ENCODE results near the gene PROSER3. TPM values are rescaled to one million over a fixed set of nuclear protein-coding genes. Genes with fewer than 3 reads are reported as not detected.
A peak's percentile ranks its signal among the peaks of the same experiment; 100 is the strongest.

PROSER3 gene
- polyA plus RNA-seq, 1 donor from 2014 or later: 1.2 TPM

- peak overlapping the region; percentile 98 for H3K27ac ChIP-seq (ENCODE audit: low read length)
- no peaks in the 10 kb centered on the region for H3K9me2 ChIP-seq (ENCODE audit: insufficient read depth, low read length)
- no peaks in the 10 kb centered on the region for H3K36me3 ChIP-seq (ENCODE audit: insufficient read depth, low read length)
- H3K4me3 ChIP-seq (ENCODE audit: low read length): peak overlapping the region; percentile 94
- no peaks in the 10 kb centered on the region for H3K27me3 ChIP-seq (ENCODE audit: insufficient read depth, low read depth, low read length)
- H3K4me2 ChIP-seq (ENCODE audit: low read length): peak overlapping the region; percentile 70
- no peaks in the 10 kb centered on the region for H4K20me1 ChIP-seq (ENCODE audit: insufficient read depth)
- H2AFZ ChIP-seq (ENCODE audit: low read depth, low read length): peak overlapping the region; percentile 71
- no peak for TF ChIP-seq REST (IDR thresholded peaks at IDR 0.05; ENCODE audit: borderline replicate concordance)
- TF ChIP-seq EZH2 (IDR thresholded peaks at IDR 0.05; ENCODE audit: borderline replicate concordance, insufficient read depth, low read length, poor library complexity, severe bottlenecking): no peak
- TF ChIP-seq MXI1 (conservative IDR thresholded peaks at IDR 0.05; ENCODE audit: poor library complexity, severe bottlenecking): peak; percentile 93
- no peak for TF ChIP-seq TAF1 (IDR thresholded peaks at IDR 0.05; ENCODE audit: low read depth)
- peak; percentile 70 for TF ChIP-seq POLR2AphosphoS5 (IDR thresholded peaks at IDR 0.05)
- peak; percentile 84 for TF ChIP-seq SMC3 (conservative IDR thresholded peaks at IDR 0.05; ENCODE audit: poor library complexity)
- TF ChIP-seq CTCF (IDR thresholded peaks at IDR 0.05; ENCODE audit: poor library complexity, severe bottlenecking): peak; percentile 83
- TF ChIP-seq EP300 (conservative IDR thresholded peaks at IDR 0.05; ENCODE audit: poor library complexity, severe bottlenecking): no peak
- TF ChIP-seq RAD21 (conservative IDR thresholded peaks at IDR 0.05): peak; percentile 68
- no peaks in the 10 kb centered on the region for H3K9me3 ChIP-seq (ENCODE audit: low read length)
- peak overlapping the region; percentile 94 for H3K9ac ChIP-seq (ENCODE audit: low read length)
- peaks cover 22% of the 10 kb centered on the region for H3K79me2 ChIP-seq (replicated peaks; ENCODE audit: insufficient read depth, low read length)
- H3F3A ChIP-seq (ENCODE audit: insufficient read depth, low read length, poor library complexity, severe bottlenecking): no peaks in the 10 kb centered on the region
Measured at GRCh38 chr19:35744430-35745327, 13.3 kb upstream of the PROSER3 start.

GRCh38 chr19:35745328-35746086 lies 12.5 kb upstream of the PROSER3 start, which contains the start of the genes PSENEN and U2AF1L4:
PSENEN (plus strand) TSS chr19:35745651; CDS start chr19:35745931, 280 bp downstream.
U2AF1L4 (minus strand) TSS chr19:35745418; CDS start chr19:35745391, 27 bp downstream.
- TF ChIP-seq EZH2 (IDR thresholded peaks at IDR 0.05; ENCODE audit: borderline replicate concordance, insufficient read depth, low read length, poor library complexity, severe bottlenecking) (no peak), POLR2AphosphoS5 (IDR thresholded peaks at IDR 0.05) (peak; percentile 82), MXI1 (conservative IDR thresholded peaks at IDR 0.05; ENCODE audit: poor library complexity, severe bottlenecking) (peak; percentile 3)

More at GRCh38 chr19:35745328-35746086, 12.5 kb upstream of the PROSER3 start, which contains the start of the genes PSENEN and U2AF1L4:
- Histone ChIP-seq H2AFZ (ENCODE audit: low read depth, low read length) (peak within 1 kb of the TSS; percentile 71), H4K20me1 (ENCODE audit: insufficient read depth) (no peaks in the 10 kb centered on the region), H3K79me2 (replicated peaks; ENCODE audit: insufficient read depth, low read length) (peaks cover 22% of the 10 kb centered on the region), H3K27ac (ENCODE audit: low read length) (peak within 1 kb of the TSS; percentile 98), H3K4me3 (ENCODE audit: low read length) (peak within 1 kb of the TSS; percentile 94), H3K9ac (ENCODE audit: low read length) (peak within 1 kb of the TSS; percentile 94), H3K27me3 (ENCODE audit: insufficient read depth, low read depth, low read length) (no peaks in the 10 kb centered on the region), H3K9me3 (ENCODE audit: low read length) (no peaks in the 10 kb centered on the region), H3F3A (ENCODE audit: insufficient read depth, low read length, poor library complexity, severe bottlenecking) (no peaks in the 10 kb centered on the region), H3K36me3 (ENCODE audit: insufficient read depth, low read length) (no peaks in the 10 kb centered on the region), H3K4me2 (ENCODE audit: low read length) (peak within 1 kb of the TSS; percentile 91), H3K9me2 (ENCODE audit: insufficient read depth, low read length) (no peaks in the 10 kb centered on the region)
